Right lobe of liver (tissue), 4 donors: Measurements from ENCODE around the gene MYOF.

ENCODE experiments used
- CTCF ChIP-seq, 4 donors: fragments of 200-600 bp in 3 of 4; fragments of 450-650 bp in 1 of 4; IDR thresholded peaks; one replicate each; pipeline versions ENCODE4 v1.5.1 to v1.8.0; 2016 to 2022; ENCODE audit warnings: antibody characterized with exemption in 4 of 4, mild to moderate bottlenecking in 2 of 4
- POLR2A ChIP-seq: fragments of 450-650 bp; IDR thresholded peaks from one replicate; pipeline ENCODE4 v1.6.1; 2017; ENCODE audit warnings: antibody characterized with exemption, mild to moderate bottlenecking
- donor health status: DM: no; HTN: no; CAD: no.
- donor health status: DM: no; HTN: no; CAD: no.
- donor health status: DM: no; HTN: yes; CAD: no.

GRCh38 chr10:93352638-93353383 lies 129.3 kb downstream of the MYOF start:
- TF ChIP-seq CTCF (IDR thresholded peaks at IDR 0.05) (peak; percentile 68 to 79 (median 70)), POLR2A (no peak)
